NCI-H82 treated with DMSO at 0.1 percent for 48 hours (cell line): ENCODE data around the gene FBXO4.
"Not testable (repeated sequence)": the region's sequence is repeated elsewhere in the genome, so short reads cannot be mapped to it uniquely, and the experiment has no call there.

ENCODE experiments used
- DNase-seq: peaks from one replicate; lab custom pipeline; 2025; ENCODE audit not compliant: unreplicated experiment; lab: John Stamatoyannopoulos, UW

The FBXO4 gene

DNA sequence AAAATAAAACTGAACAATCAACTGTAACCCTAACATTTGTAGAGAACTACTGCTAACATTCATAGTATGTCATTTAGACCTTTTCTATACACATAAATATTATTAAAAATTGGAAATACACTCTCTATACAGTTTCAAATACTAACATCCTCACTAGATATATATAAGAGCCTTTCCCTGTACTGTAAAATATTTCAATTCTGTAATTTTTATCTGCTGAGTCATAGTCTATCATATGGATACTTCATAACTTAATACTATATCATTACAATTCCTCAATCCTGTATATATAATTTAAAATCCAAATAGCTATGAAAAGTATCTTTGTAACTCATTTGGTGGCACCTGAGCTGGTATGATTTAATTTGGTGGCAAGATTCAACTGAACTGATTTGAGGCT lies 55.8 kb downstream of the FBXO4 start:
- no peak for DNase-seq

DNA sequence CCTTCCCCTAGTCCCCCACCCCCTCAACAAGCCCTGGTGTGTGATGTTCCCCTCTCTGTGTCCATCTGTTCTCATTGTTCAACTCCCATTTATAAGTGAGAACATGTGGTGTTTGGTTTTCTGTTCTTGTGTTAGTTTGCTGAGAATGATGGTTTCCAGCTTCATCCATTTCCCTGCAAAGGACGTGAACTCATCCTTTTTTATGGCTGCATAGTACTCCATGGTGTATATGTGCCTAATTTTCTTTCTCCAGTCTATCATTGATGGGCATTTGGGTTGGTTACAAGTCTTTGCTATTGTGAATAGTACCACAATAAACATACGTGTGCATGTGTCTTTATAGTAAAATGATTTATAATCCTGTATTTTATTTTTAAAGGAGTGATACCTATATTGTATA lies 57.8 kb downstream of the FBXO4 start:
- DNase-seq: not testable (repeated sequence)

DNA sequence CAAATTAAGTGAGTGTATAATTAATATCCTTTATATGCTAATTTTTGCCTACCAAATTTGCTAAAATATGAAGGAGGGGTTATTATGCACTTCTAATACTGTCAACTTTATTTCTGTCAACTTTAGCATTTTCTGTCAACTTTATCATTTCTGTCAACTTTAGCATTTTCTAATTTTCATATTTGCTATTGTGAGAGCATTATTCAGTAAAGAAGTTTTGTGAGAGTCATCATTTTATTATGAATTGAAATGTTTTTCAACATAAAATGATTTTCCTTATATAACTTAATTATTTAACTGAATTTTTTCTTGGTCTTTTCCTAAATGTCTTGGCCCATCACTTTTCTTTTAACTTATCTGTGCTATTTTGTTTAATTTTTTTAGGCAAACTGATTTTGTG lies 58.2 kb downstream of the FBXO4 start:
- DNase-seq: no peak

DNA sequence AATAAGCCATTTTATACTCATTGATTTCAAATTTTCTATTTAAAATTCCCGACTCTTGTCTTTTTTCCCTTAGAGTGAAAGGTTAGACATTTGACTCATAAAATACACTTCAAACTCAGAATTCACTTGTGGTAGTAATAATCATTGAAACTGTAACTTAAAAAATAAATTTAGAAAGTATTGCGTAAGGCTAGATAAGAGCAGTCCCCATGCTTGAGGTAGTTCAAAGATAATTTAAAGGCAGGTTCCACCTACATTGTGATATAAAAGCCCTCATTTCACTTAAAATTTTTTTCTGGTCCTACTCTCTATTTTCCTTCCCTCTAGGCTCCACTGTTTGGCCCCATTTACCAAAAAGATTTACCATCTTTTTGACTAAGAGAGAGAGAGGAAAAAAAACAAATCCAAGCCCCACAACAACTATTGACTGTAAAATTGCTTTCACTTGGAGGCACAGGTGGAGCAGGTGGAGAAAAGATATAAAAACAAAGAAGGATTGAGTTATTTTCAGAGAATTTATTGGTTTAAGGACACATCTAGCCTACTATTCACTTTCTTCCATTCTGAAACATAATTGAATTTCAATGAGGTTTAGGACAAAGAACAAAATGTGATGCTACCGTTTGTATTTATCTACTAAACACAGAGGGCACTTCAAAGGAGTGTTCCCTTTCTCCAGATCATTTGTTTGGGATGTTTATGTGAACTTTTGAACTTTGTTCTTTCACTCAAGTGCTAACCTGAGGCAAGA lies 61.0 kb downstream of the FBXO4 start:
- no peak for DNase-seq
